K562 (cell line): ENCODE results near the gene VEGFA. TPM values are rescaled to one million over a fixed set of nuclear protein-coding genes. Genes with fewer than 3 reads are reported as not detected.
A peak's percentile ranks its signal among the peaks of the same experiment; 100 is the strongest.

Experiments used
- DMBX1 ChIP-seq: fragments of 250-450 bp; sonication (Bioruptor Pico); IDR thresholded peaks from 2 replicates; pipeline ENCODE4 v1.8.0; 2022; ENCODE audit warnings: inconsistent platforms, mild to moderate bottlenecking, moderate library complexity, borderline replicate concordance
- ELF1 ChIP-seq: fragments of 200-800 bp; sonication (Bioruptor generic); IDR thresholded peaks from 2 replicates; pipeline ENCODE4 v1.6.1; 2016; ENCODE audit warnings: missing genetic modification characterization, missing compliant biosample characterization
- HIVEP1 ChIP-seq: fragments of 250-450 bp; sonication (Bioruptor Pico); IDR thresholded peaks from 2 replicates; pipeline ENCODE4 v1.4.0; 2020; ENCODE audit warnings: mild to moderate bottlenecking
- NFE2 ChIP-seq: IDR thresholded peaks from 2 replicates; pipeline ENCODE4 v1.6.1; 2014; ENCODE audit warnings: antibody characterized with exemption, low read depth
- POLR3A ChIP-seq: IDR thresholded peaks from 2 replicates; pipeline ENCODE4 v1.6.1; 2011; ENCODE audit warnings: borderline replicate concordance, mild to moderate bottlenecking, moderate library complexity; ENCODE audit not compliant: insufficient read length, insufficient read depth; ENCODE audit errors: extremely low read depth
- SIN3A ChIP-seq, 2 experiments: fragments of 150-350 bp in 1 of 2; IDR thresholded peaks; 2 replicates each; pipeline ENCODE4 v1.6.1; 2011 to 2016; ENCODE audit warnings: borderline replicate concordance in 2 of 2, low read depth in 2 of 2, low read length in 2 of 2, mild to moderate bottlenecking in 2 of 2, moderate library complexity in 2 of 2; ENCODE audit not compliant: control insufficient read depth in 1 of 2
- TAL1 ChIP-seq: fragments of 450-650 bp; IDR thresholded peaks from 2 replicates; pipeline ENCODE4 v1.6.1; 2016; ENCODE audit warnings: mild to moderate bottlenecking
- ZC3H4 ChIP-seq: sonication (generic); formaldehyde crosslinking; IDR thresholded peaks from 2 replicates; pipeline ENCODE4 v1.9.0; 2021; ENCODE audit warnings: missing genetic modification reagents, borderline replicate concordance
- ZNF436 ChIP-seq: fragments of 250-450, 450-650 bp; sonication (Bioruptor Pico); formaldehyde crosslinking; IDR thresholded peaks from 2 replicates; pipeline ENCODE4 v1.7.0; 2020; ENCODE audit warnings: mild to moderate bottlenecking
- ZNF445 ChIP-seq: fragments of 250-450 bp; sonication (Bioruptor Pico); IDR thresholded peaks from 2 replicates; pipeline ENCODE4 v1.4.0; 2020; ENCODE audit warnings: low read depth, mild to moderate bottlenecking, moderate library complexity
- polyA plus RNA-seq, 8 experiments: library from polyadenylated mRNA; depleted of rRNA in 4 of 8; stranded (reverse) in 5 of 8; unstranded in 3 of 8; fragments of >200 nt; fragmentation: Nextera tagmentation in 2 of 8; fragmentation: Illumina TruSeq in 1 of 8; extraction: Ambion mirVana in 2 of 8; extraction: Trizol in 1 of 8; gene quantifications; 2 replicates each; pipeline versions ENCODE4 v1.2.1 to v1.2.3, GENCODE V29; 2011 to 2014; ENCODE audit warnings: inconsistent platforms in 1 of 8, missing spikeins in 1 of 8
- total RNA-seq, 7 experiments: library from RNA; depleted of rRNA in 6 of 7; stranded (reverse); fragments of >200 nt in 6 of 7; fragmentation: Illumina TruSeq in 2 of 7; extraction: Trizol in 2 of 7; gene quantifications; 2 replicates each; pipeline versions ENCODE4 v1.2.1 to v1.2.3, GENCODE V29; 2011 to 2021; ENCODE audit warnings: low replicate concordance in 1 of 7
- TF ChIP-seq, protein P1 (sequence below): sonication (generic); formaldehyde crosslinking; IDR thresholded peaks from 2 replicates; pipeline ENCODE4 v1.8.1; 2023; ENCODE audit warnings: missing genetic modification reagents, mild to moderate bottlenecking, borderline replicate concordance
- TF ChIP-seq, protein P2 (sequence below): fragments of 450-650 bp; conservative IDR thresholded peaks from 2 replicates; pipeline ENCODE4 v1.6.1; 2016; ENCODE audit warnings: missing genetic modification characterization, low read depth, mild to moderate bottlenecking, missing compliant biosample characterization, moderate library complexity
- TF ChIP-seq, protein P3 (sequence below): fragments of 450-650 bp; conservative IDR thresholded peaks from 2 replicates; pipeline ENCODE4 v1.6.1; 2016; ENCODE audit warnings: missing genetic modification characterization, low read depth, mild to moderate bottlenecking, control low read depth, missing compliant biosample characterization
- TF ChIP-seq, protein P4 (sequence below): sonication (generic); formaldehyde crosslinking; IDR thresholded peaks from 2 replicates; pipeline ENCODE4 v1.8.1; 2023; ENCODE audit warnings: mild to moderate bottlenecking, missing genetic modification reagents
- TF ChIP-seq, protein P5 (sequence below): fragments of 250-450 bp; sonication (Bioruptor Pico); IDR thresholded peaks from 2 replicates; pipeline ENCODE4 v1.8.0; 2021; ENCODE audit warnings: moderate library complexity, mild to moderate bottlenecking, inconsistent platforms
- TF ChIP-seq, protein P6 (sequence below): sonication (generic); formaldehyde crosslinking; IDR thresholded peaks from 2 replicates; pipeline ENCODE4 v1.8.1; 2022; ENCODE audit warnings: missing genetic modification reagents

The VEGFA gene
- total and polyA plus RNA-seq, 9 of the 15 experiments (the other 6 are each of a cell fraction or from before 2014, with no cell fraction given): 14.0 to 271 (median 124) TPM

DNA sequence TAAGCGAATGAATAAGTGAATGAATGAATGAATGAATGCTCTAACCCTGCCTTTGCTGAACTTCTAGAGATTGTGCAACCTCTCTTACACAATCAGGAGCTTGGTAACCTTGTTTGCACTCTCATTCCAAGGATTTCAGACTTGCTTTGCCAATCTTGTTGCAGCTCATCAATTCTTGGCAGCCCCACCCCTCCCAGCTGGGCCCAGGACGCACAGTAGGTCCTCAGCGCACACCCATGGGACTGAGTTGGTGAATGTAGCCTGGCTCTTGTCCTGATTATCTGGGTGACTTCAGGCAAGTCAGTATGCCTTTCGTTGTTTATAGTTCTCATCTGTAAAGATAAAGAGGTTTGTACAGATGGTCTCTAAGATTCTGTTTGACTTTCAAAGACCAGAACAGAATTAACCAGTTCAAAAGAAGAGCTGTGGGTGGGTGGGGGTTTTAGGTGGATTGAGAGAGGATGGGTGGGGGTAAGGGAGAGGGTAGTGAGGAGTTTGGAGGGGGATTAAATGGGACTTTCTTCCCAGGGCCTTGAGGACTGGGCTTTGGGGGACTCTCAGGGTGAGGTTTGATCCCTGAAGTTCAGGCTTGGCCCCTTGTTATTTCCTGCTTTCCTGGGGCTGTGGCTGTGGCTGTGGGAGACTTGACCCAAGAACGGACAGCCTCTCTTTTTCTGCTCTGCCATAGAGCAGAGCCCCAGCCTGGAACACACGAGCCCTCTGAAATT, 33.2 kb downstream of the VEGFA start (continued):
- TF ChIP-seq, protein P1, sequence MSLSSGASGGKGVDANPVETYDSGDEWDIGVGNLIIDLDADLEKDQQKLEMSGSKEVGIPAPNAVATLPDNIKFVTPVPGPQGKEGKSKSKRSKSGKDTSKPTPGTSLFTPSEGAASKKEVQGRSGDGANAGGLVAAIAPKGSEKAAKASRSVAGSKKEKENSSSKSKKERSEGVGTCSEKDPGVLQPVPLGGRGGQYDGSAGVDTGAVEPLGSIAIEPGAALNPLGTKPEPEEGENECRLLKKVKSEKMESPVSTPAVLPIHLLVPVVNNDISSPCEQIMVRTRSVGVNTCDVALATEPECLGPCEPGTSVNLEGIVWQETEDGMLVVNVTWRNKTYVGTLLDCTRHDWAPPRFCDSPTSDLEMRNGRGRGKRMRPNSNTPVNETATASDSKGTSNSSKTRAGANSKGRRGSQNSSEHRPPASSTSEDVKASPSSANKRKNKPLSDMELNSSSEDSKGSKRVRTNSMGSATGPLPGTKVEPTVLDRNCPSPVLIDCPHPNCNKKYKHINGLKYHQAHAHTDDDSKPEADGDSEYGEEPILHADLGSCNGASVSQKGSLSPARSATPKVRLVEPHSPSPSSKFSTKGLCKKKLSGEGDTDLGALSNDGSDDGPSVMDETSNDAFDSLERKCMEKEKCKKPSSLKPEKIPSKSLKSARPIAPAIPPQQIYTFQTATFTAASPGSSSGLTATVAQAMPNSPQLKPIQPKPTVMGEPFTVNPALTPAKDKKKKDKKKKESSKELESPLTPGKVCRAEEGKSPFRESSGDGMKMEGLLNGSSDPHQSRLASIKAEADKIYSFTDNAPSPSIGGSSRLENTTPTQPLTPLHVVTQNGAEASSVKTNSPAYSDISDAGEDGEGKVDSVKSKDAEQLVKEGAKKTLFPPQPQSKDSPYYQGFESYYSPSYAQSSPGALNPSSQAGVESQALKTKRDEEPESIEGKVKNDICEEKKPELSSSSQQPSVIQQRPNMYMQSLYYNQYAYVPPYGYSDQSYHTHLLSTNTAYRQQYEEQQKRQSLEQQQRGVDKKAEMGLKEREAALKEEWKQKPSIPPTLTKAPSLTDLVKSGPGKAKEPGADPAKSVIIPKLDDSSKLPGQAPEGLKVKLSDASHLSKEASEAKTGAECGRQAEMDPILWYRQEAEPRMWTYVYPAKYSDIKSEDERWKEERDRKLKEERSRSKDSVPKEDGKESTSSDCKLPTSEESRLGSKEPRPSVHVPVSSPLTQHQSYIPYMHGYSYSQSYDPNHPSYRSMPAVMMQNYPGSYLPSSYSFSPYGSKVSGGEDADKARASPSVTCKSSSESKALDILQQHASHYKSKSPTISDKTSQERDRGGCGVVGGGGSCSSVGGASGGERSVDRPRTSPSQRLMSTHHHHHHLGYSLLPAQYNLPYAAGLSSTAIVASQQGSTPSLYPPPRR (CRISPR knock-in tag): no peak
- TF ChIP-seq NFE2: no peak
- no peak for TF ChIP-seq POLR3A
- TF ChIP-seq, protein P2, sequence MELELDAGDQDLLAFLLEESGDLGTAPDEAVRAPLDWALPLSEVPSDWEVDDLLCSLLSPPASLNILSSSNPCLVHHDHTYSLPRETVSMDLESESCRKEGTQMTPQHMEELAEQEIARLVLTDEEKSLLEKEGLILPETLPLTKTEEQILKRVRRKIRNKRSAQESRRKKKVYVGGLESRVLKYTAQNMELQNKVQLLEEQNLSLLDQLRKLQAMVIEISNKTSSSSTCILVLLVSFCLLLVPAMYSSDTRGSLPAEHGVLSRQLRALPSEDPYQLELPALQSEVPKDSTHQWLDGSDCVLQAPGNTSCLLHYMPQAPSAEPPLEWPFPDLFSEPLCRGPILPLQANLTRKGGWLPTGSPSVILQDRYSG (tag): no peak
- TF ChIP-seq, protein P3, sequence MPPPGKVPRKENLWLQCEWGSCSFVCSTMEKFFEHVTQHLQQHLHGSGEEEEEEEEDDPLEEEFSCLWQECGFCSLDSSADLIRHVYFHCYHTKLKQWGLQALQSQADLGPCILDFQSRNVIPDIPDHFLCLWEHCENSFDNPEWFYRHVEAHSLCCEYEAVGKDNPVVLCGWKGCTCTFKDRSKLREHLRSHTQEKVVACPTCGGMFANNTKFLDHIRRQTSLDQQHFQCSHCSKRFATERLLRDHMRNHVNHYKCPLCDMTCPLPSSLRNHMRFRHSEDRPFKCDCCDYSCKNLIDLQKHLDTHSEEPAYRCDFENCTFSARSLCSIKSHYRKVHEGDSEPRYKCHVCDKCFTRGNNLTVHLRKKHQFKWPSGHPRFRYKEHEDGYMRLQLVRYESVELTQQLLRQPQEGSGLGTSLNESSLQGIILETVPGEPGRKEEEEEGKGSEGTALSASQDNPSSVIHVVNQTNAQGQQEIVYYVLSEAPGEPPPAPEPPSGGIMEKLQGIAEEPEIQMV (tag): no peak
- TF ChIP-seq, protein P4, sequence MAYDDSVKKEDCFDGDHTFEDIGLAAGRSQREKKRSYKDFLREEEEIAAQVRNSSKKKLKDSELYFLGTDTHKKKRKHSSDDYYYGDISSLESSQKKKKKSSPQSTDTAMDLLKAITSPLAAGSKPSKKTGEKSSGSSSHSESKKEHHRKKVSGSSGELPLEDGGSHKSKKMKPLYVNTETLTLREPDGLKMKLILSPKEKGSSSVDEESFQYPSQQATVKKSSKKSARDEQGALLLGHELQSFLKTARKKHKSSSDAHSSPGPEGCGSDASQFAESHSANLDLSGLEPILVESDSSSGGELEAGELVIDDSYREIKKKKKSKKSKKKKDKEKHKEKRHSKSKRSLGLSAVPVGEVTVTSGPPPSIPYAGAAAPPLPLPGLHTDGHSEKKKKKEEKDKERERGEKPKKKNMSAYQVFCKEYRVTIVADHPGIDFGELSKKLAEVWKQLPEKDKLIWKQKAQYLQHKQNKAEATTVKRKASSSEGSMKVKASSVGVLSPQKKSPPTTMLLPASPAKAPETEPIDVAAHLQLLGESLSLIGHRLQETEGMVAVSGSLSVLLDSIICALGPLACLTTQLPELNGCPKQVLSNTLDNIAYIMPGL (CRISPR knock-in tag): no peak
- TF ChIP-seq ELF1: 0 out of 2 replicates have a peak, but pooled peaks have one; percentile 45
- TF ChIP-seq, protein P5, sequence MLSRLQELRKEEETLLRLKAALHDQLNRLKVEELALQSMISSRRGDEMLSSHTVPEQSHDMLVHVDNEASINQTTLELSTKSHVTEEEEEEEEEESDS (CRISPR knock-in tag): no peak
- no peak for TF ChIP-seq ZNF445 (CRISPR knock-in tag)
- no peak for TF ChIP-seq ZNF436
- TF ChIP-seq, protein P6, sequence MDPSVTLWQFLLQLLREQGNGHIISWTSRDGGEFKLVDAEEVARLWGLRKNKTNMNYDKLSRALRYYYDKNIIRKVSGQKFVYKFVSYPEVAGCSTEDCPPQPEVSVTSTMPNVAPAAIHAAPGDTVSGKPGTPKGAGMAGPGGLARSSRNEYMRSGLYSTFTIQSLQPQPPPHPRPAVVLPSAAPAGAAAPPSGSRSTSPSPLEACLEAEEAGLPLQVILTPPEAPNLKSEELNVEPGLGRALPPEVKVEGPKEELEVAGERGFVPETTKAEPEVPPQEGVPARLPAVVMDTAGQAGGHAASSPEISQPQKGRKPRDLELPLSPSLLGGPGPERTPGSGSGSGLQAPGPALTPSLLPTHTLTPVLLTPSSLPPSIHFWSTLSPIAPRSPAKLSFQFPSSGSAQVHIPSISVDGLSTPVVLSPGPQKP (CRISPR knock-in tag): no peak
- TF ChIP-seq SIN3A (IDR thresholded peaks at IDR 0.05; ENCODE audit: borderline replicate concordance in 2 of 2, control insufficient read depth in 1 of 2, low read depth in 2 of 2, low read length in 2 of 2): no peak
- peak; percentile 88 for TF ChIP-seq TAL1
- TF ChIP-seq HIVEP1 (CRISPR knock-in tag): no peak
- TF ChIP-seq DMBX1 (CRISPR knock-in tag): no peak
- no peak for TF ChIP-seq ZC3H4
